AG09309 (cell line): ENCODE measurements around the gene SNX9.

Experiments
- DNase-seq: peaks from one replicate; pipeline ENCODE4 v3.0.0-alpha.2; 2010; ENCODE audit warnings: low read depth
- H3K4me3 ChIP-seq: 2 replicates; pipeline ENCODE4 v1.5.1; 2011; ENCODE audit warnings: mild to moderate bottlenecking, low read depth, low read length, moderate library complexity; ENCODE audit not compliant: control insufficient read depth
- CTCF ChIP-seq: IDR thresholded peaks from 2 replicates; pipeline ENCODE4 v1.5.1; 2011; ENCODE audit warnings: mild to moderate bottlenecking, low read depth, low read length, inconsistent platforms; ENCODE audit not compliant: insufficient read depth, control insufficient read depth; ENCODE audit errors: missing control alignments

Gene SNX9

GRCh38 chr6:157884756-157885155 lies 61.7 kb downstream of the SNX9 start:
- TF ChIP-seq CTCF, result no peak
- no peak overlapping the region for H3K4me3 ChIP-seq
- DNase-seq, result no peak

- H3K4me3 ChIP-seq, result no peak overlapping the region
- no peak for TF ChIP-seq CTCF
- no peak for DNase-seq
These were observed 62.3 kb downstream of the SNX9 start for GRCh38 chr6:157885211-157885788.

GRCh38 chr6:157885876-157886275 lies 62.8 kb downstream of the SNX9 start:
- H3K4me3 ChIP-seq, result no peak overlapping the region
- no peak for DNase-seq
- TF ChIP-seq CTCF, result no peak

GRCh38 chr6:157887892-157888291 lies 64.8 kb downstream of the SNX9 start:
- DNase-seq, result no peak
- H3K4me3 ChIP-seq, result no peak overlapping the region
- TF ChIP-seq CTCF, result no peak

GRCh38 chr6:157891544-157892362 lies 68.7 kb downstream of the SNX9 start:
- no peak for DNase-seq
- TF ChIP-seq CTCF, result no peak
- no peak overlapping the region for H3K4me3 ChIP-seq

- DNase-seq, result no peak
- no peak for TF ChIP-seq CTCF
- no peak overlapping the region for H3K4me3 ChIP-seq
These were observed 69.4 kb downstream of the SNX9 start for GRCh38 chr6:157892363-157892877.
